Measurements from ENCODE around the gene MAGI2.

DNA sequence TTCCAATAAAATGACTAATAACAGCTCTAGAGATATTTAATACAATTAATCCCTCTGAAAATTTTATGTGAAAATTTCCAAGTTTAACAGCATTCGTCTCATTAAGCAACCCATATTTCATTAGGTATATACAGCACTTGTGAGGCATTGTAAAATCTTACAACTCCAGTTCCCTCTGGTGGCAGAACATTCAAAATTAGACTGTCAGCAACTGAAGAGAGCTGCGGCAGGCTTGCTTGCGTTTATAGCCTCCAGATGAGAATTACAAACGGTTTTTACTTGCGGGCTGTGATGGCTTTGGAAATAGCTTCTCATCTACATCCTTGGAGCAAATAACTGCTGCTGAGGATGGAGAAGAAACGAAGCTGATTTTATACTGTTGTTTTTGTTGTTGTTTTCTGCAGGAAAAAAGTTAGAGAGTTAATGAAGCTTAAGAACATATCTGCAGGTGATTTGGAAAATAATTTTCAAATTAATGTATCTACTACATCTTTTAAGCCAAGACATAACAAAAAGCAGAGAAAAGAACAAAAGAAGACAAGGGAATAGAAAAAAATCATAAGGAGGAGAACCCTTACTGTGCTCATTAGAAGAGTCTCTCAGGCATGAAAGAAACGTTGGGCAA lies 171.3 kb downstream of the MAGI2 start:
- no peak for TF ChIP-seq POLR2A (IDR thresholded peaks at IDR 0.05)
- TF ChIP-seq, protein P1, sequence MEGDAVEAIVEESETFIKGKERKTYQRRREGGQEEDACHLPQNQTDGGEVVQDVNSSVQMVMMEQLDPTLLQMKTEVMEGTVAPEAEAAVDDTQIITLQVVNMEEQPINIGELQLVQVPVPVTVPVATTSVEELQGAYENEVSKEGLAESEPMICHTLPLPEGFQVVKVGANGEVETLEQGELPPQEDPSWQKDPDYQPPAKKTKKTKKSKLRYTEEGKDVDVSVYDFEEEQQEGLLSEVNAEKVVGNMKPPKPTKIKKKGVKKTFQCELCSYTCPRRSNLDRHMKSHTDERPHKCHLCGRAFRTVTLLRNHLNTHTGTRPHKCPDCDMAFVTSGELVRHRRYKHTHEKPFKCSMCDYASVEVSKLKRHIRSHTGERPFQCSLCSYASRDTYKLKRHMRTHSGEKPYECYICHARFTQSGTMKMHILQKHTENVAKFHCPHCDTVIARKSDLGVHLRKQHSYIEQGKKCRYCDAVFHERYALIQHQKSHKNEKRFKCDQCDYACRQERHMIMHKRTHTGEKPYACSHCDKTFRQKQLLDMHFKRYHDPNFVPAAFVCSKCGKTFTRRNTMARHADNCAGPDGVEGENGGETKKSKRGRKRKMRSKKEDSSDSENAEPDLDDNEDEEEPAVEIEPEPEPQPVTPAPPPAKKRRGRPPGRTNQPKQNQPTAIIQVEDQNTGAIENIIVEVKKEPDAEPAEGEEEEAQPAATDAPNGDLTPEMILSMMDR (IDR thresholded peaks at IDR 0.05), result no peak
- no peak for TF ChIP-seq POLR2AphosphoS5 (IDR thresholded peaks at IDR 0.05)

Measured in suprapubic skin (tissue), 4 donors.